Lower leg skin (tissue), 4 donors: ENCODE measurements around the gene PRR20B. TPM values are rescaled to one million over a fixed set of nuclear protein-coding genes. Genes with fewer than 3 reads are reported as not detected.
"Not testable (repeated sequence)": the region's sequence is repeated elsewhere in the genome, so short reads cannot be mapped to it uniquely, and the experiment has no call there.

ENCODE experiments used
- DNase-seq, 2 donors: peaks; one replicate each; pipeline ENCODE4 v3.0.0-alpha.2; 2019; ENCODE audit warnings: low spot score in 2 of 2
- H3K4me3 ChIP-seq: fragments of 200-600 bp; sonication (generic); 2 replicates; pipeline ENCODE4 v1.5.1; 2017; ENCODE audit warnings: mild to moderate bottlenecking, low read depth; ENCODE audit not compliant: poor library complexity, severe bottlenecking
- POLR2A ChIP-seq, 2 donors: fragments of 450-650 bp; IDR thresholded peaks; one replicate each; pipeline ENCODE4 v1.6.1; 2016 to 2017; ENCODE audit warnings: antibody characterized with exemption in 2 of 2, mild to moderate bottlenecking in 1 of 2, moderate library complexity in 1 of 2
- WGBS, 2 donors: methylation state at CpG; one replicate each; pipeline ENCODE4 v1.1.5; 2018; 5-methylcytosine and 5-hydroxymethylcytosine counted together
- intact Hi-C: fragments of 100-400 bp; cut with DNase I; formaldehyde crosslinking; loops from one replicate; pipeline ENCODE4 v1.15.0; 2023; ENCODE audit warnings: low total_unique reads
- total RNA-seq, 4 donors: library from RNA; depleted of rRNA; stranded (reverse); fragments of >200 nt; gene quantifications; one replicate each; pipeline ENCODE4 v1.1.0, GENCODE V29; 2016
- TF ChIP-seq, protein P1 (sequence below), 3 donors: fragments of 450-650 bp; IDR thresholded peaks; one replicate each; pipeline ENCODE4 v1.5.1; 2016; ENCODE audit warnings: antibody characterized with exemption in 3 of 3, mild to moderate bottlenecking in 3 of 3, moderate library complexity in 2 of 3

PRR20B gene
- total RNA-seq: not detected

- WGBS, 2 donors: no CpG with 5 or more reads among the region's 22 CpGs
- DNase-seq, H3K4me3 ChIP-seq, intact Hi-C loops: not testable (repeated sequence)
These were observed at the start of gene PRR20B for GRCh38 chr13:57147188-57147587. Gene PRR20B (plus strand): TSS chr13:57147488. CDS start chr13:57147875, 387 bp downstream.

DNA sequence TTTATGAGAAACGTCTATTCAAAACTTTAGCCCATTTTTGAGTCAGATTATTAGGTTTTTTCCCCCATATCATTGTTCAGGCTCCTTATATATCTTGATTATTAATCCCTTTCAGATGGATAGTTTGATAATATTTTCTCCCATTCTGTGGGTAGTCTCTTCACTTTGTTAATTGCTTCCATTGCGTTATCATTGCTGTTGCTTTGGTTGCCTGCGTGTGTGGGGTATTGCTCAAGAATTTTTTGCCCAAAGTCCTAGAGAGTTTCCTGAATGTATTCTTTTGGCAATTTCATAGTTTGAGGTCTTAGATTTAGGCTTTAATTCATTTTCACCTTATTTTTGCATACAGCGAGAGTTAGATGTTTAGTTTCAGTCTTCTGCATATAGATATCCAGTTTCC, 32.3 kb upstream of the PRR20B start:
- TF ChIP-seq POLR2A (IDR thresholded peaks at IDR 0.05): no peak
- TF ChIP-seq, protein P1, sequence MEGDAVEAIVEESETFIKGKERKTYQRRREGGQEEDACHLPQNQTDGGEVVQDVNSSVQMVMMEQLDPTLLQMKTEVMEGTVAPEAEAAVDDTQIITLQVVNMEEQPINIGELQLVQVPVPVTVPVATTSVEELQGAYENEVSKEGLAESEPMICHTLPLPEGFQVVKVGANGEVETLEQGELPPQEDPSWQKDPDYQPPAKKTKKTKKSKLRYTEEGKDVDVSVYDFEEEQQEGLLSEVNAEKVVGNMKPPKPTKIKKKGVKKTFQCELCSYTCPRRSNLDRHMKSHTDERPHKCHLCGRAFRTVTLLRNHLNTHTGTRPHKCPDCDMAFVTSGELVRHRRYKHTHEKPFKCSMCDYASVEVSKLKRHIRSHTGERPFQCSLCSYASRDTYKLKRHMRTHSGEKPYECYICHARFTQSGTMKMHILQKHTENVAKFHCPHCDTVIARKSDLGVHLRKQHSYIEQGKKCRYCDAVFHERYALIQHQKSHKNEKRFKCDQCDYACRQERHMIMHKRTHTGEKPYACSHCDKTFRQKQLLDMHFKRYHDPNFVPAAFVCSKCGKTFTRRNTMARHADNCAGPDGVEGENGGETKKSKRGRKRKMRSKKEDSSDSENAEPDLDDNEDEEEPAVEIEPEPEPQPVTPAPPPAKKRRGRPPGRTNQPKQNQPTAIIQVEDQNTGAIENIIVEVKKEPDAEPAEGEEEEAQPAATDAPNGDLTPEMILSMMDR (IDR thresholded peaks at IDR 0.05): no peak
- WGBS, 2 donors: 89 to 95% methylated on average over 4 of the region's 4 CpGs
- no peak for DNase-seq
- intact Hi-C loops: no loop called here
- H3K4me3 ChIP-seq: no peak overlapping the region

GRCh38 chr13:57123681-57124080, 23.6 kb upstream of the PRR20B start:
- WGBS, 2 donors: 30 to 34% methylated on average over 1 of the region's 1 CpG
- TF ChIP-seq POLR2A (IDR thresholded peaks at IDR 0.05): no peak
- TF ChIP-seq, protein P1 (IDR thresholded peaks at IDR 0.05): no peak
- no peak overlapping the region for H3K4me3 ChIP-seq
- DNase-seq: no peak
- intact Hi-C loops: no loop called here

DNA sequence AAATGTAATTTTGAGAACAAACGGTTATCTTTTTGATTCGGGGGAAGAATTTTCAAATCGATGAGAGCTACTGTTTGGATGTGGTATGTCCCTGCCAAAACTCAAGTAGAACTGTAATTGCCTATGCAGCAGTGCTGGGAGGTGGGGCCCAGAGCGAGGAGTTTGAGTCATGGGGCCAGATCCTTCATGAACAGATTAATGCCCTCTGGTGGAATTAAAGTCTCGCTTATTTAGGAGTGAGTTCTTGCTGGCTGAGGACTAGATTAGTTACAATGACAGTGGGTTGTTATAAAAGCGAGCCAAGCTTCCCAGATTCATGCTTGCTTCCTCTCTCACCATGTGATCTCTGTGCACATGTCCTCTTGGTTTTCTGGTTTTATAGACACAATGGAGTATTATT, 18.4 kb upstream of the PRR20B start:
- intact Hi-C loops: no loop called here
- TF ChIP-seq, protein P1 (IDR thresholded peaks at IDR 0.05): no peak
- TF ChIP-seq POLR2A (IDR thresholded peaks at IDR 0.05): no peak
- no peak for DNase-seq
- H3K4me3 ChIP-seq: no peak overlapping the region
- 79 to 87% methylated on average over 6 of the region's 6 CpGs for WGBS, 2 donors

- intact Hi-C loops: no loop called here
- 60 to 61% methylated on average over 2 of the region's 2 CpGs for WGBS, 2 donors
- TF ChIP-seq POLR2A (IDR thresholded peaks at IDR 0.05): no peak
- TF ChIP-seq, protein P1 (IDR thresholded peaks at IDR 0.05): no peak
- DNase-seq: no peak
- H3K4me3 ChIP-seq: no peak overlapping the region
These were observed 11.2 kb upstream of the PRR20B start for GRCh38 chr13:57136093-57136492.

- no peak for TF ChIP-seq POLR2A (IDR thresholded peaks at IDR 0.05)
- TF ChIP-seq, protein P1 (IDR thresholded peaks at IDR 0.05): no peak
- no peak for DNase-seq
These were observed 9.7 kb upstream of the PRR20B start for GRCh38 chr13:57137585-57137984.

More at GRCh38 chr13:57137585-57137984, 9.7 kb upstream of the PRR20B start:
- no peak overlapping the region for H3K4me3 ChIP-seq
- intact Hi-C loops: no loop called here
- 85 to 86% methylated on average over 4 of the region's 4 CpGs for WGBS, 2 donors
